ENCODE data around the gene MTUS2.
"Not testable (repeated sequence)": the region's sequence is repeated elsewhere in the genome, so short reads cannot be mapped to it uniquely, and the experiment has no call there.

DNA sequence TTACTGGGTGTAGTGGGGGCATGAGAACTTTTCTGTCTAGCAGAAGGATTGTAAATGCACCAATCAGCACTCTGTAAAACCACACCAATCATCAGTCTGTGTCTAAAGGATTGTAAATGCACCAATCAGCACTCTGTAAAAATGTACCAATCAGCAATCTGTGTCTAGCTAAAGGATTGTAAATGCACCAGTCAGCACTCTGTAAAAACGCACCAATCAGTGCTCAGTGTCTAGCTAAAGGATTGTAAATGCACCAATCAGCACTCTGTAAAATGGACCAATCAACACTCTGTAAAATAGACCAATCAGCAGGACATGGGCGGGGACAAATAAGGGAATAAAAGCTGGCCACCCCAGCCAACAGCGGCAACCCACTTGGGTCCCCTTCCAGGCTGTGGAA, 170.2 kb downstream of the MTUS2 start:
- TF ChIP-seq, protein P1, sequence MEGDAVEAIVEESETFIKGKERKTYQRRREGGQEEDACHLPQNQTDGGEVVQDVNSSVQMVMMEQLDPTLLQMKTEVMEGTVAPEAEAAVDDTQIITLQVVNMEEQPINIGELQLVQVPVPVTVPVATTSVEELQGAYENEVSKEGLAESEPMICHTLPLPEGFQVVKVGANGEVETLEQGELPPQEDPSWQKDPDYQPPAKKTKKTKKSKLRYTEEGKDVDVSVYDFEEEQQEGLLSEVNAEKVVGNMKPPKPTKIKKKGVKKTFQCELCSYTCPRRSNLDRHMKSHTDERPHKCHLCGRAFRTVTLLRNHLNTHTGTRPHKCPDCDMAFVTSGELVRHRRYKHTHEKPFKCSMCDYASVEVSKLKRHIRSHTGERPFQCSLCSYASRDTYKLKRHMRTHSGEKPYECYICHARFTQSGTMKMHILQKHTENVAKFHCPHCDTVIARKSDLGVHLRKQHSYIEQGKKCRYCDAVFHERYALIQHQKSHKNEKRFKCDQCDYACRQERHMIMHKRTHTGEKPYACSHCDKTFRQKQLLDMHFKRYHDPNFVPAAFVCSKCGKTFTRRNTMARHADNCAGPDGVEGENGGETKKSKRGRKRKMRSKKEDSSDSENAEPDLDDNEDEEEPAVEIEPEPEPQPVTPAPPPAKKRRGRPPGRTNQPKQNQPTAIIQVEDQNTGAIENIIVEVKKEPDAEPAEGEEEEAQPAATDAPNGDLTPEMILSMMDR (IDR thresholded peaks at IDR 0.05; ENCODE audit: poor library complexity, severe bottlenecking): not testable (repeated sequence)
- not testable (repeated sequence) for TF ChIP-seq EZH2 (IDR thresholded peaks at IDR 0.05; ENCODE audit: borderline replicate concordance, insufficient read depth, low read length, poor library complexity, severe bottlenecking); SMC3 (conservative IDR thresholded peaks at IDR 0.05; ENCODE audit: poor library complexity)

Data from neural cell (in vitro differentiated cells).